MCF 10A (cell line): Measurements from ENCODE around the gene LSM14B. TPM values are rescaled to one million over a fixed set of nuclear protein-coding genes. Genes with fewer than 3 reads are reported as not detected.

ENCODE experiments used
- BruUV-seq: library from RNA; stranded (reverse); fragments of 400-500 nt; replicated peaks from 2 replicates; lab custom pipeline; 2021; lab: Mats Ljungman, UMichigan
- CTCF ChIA-PET: fragments of 300-600 bp; sonication (Branson Sonifier 250); formaldehyde crosslinking; extraction: SDS; loops from one replicate; lab custom pipeline; 2021; ENCODE audit warnings: antibody characterized with exemption, inconsistent platforms; lab: Yijun Ruan, JAX
- POLR2A ChIA-PET: fragments of 300-600, 350-650 bp; sonication (Branson Sonifier 250); formaldehyde crosslinking; extraction: SDS; loops from one replicate; lab custom pipeline; 2020; ENCODE audit warnings: antibody characterized with exemption, inconsistent platforms; lab: Yijun Ruan, JAX
- DNase-seq: peaks from one replicate; pipeline ENCODE4 v3.0.0-alpha.2; 2018; ENCODE audit not compliant: unreplicated experiment
- H3K27ac Mint-ChIP-seq: one replicate; pipeline ENCODE4 v1.8.0; 2022; ENCODE audit warnings: mild to moderate bottlenecking, low read depth, mixed read lengths; ENCODE audit not compliant: unreplicated experiment
- H3K27me3 Mint-ChIP-seq: one replicate; pipeline ENCODE4 v1.8.0; 2022; ENCODE audit warnings: mixed read lengths; ENCODE audit not compliant: insufficient read depth, unreplicated experiment
- H3K36me3 Mint-ChIP-seq: one replicate; pipeline ENCODE4 v1.8.0; 2022; ENCODE audit warnings: mild to moderate bottlenecking, moderate library complexity, mixed read lengths; ENCODE audit not compliant: insufficient read depth, unreplicated experiment
- H3K4me1 Mint-ChIP-seq: one replicate; pipeline ENCODE4 v1.8.0; 2022; ENCODE audit warnings: mixed read lengths; ENCODE audit not compliant: insufficient read depth, unreplicated experiment
- H3K4me3 Mint-ChIP-seq: one replicate; pipeline ENCODE4 v1.8.0; 2022; ENCODE audit warnings: mild to moderate bottlenecking, moderate library complexity, mixed read lengths; ENCODE audit not compliant: unreplicated experiment
- H3K9me3 Mint-ChIP-seq: one replicate; pipeline ENCODE4 v1.8.0; 2022; ENCODE audit warnings: mixed read lengths; ENCODE audit not compliant: unreplicated experiment
- CTCF ChIP-seq: fragments of 200-600 bp; IDR thresholded peaks from one replicate; pipeline ENCODE4 v1.8.0; 2022; ENCODE audit warnings: antibody characterized with exemption, mild to moderate bottlenecking; ENCODE audit not compliant: unreplicated experiment
- intact Hi-C: fragments of 100-400 bp; cut with micrococcal nuclease; formaldehyde crosslinking; loops from 2 replicates; pipeline ENCODE4 v1.14.1; 2022
- total RNA-seq: library from RNA; stranded (reverse); gene quantifications from 2 replicates; pipeline ENCODE4 v1.2.3, GENCODE V29; 2022

LSM14B gene
- total RNA-seq, 1 experiment from 2014 or later = 35.1 TPM

GRCh38 chr20:62096421-62097380 is 25.6 kb upstream of the LSM14B start:
- no TSS peak for BruUV-seq
- intact Hi-C loops = no loop called here
- H3K4me1 Mint-ChIP-seq = no peaks in the 10 kb centered on the region
- ChIA-PET CTCF (interaction anchor here (0.9 kb wide), 1 partner anchor 18 kb away, joined by 3 read pairs; no protein-coding TSS in a partner anchor), POLR2A (no interaction called here)
- no peaks in the 10 kb centered on the region for H3K36me3 Mint-ChIP-seq
- H3K4me3 Mint-ChIP-seq = no peak overlapping the region
- TF ChIP-seq CTCF = no peak
- H3K27me3 Mint-ChIP-seq = peaks cover 15% of the 10 kb centered on the region
- H3K27ac Mint-ChIP-seq = no peak overlapping the region
- DNase-seq = no peak
- peaks cover 13% of the 10 kb centered on the region for H3K9me3 Mint-ChIP-seq

GRCh38 chr20:62097881-62098407 is 24.3 kb upstream of the LSM14B start:
- H3K27me3 Mint-ChIP-seq = peaks cover 2% of the 10 kb centered on the region
- TF ChIP-seq CTCF = no peak
- no TSS peak for BruUV-seq
- DNase-seq = no peak
- H3K27ac Mint-ChIP-seq = no peak overlapping the region
- ChIA-PET POLR2A (no interaction called here), CTCF (no interaction called here)
- no peaks in the 10 kb centered on the region for H3K4me1 Mint-ChIP-seq
- peaks cover 13% of the 10 kb centered on the region for H3K9me3 Mint-ChIP-seq
- intact Hi-C loops = no loop called here
- H3K36me3 Mint-ChIP-seq = no peaks in the 10 kb centered on the region
- H3K4me3 Mint-ChIP-seq = no peak overlapping the region

DNA sequence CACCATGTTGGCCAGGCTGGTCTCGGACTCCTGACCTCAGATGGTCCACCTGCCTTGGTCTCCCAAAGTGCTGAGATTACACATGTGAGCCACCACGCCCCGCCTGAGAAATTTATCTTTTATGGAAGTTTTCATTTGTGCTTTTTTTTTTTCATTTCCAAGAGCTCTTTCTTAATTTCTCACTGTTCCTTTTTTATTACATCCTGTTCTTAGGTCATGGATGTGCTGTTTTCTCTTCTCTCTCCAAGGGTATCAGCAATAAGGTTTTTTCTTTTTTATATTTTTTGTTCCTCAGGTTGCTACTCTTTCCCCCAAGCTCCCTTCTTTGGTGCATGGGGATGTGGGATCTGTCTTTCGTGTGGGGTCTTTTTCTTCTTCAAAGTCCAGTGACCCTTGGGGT is 21.2 kb upstream of the LSM14B start:
- Mint-ChIP-seq H3K4me3 (no peak overlapping the region), H3K27ac (no peak overlapping the region), H3K36me3 (no peaks in the 10 kb centered on the region), H3K9me3 (peaks cover 22% of the 10 kb centered on the region), H3K4me1 (no peaks in the 10 kb centered on the region), H3K27me3 (no peaks in the 10 kb centered on the region)
- ChIA-PET POLR2A (interaction anchor here (1.1 kb wide), 1 partner anchor 21 kb away, joined by 3 read pairs; no protein-coding TSS in a partner anchor), CTCF (no interaction called here)
- DNase-seq = no peak
- no TSS peak for BruUV-seq
- intact Hi-C loops = no loop called here
- no peak for TF ChIP-seq CTCF
